Thoracic aorta (tissue), 2 donors: Measurements from ENCODE around the gene PTPN22. TPM values are rescaled to one million over a fixed set of nuclear protein-coding genes. Genes with fewer than 3 reads are reported as not detected.

Experiments
- ATAC-seq: fragments of 150-250 bp; one replicate; pipeline ENCODE4 v1.8.0; 2017; ENCODE audit warnings: low read depth; ENCODE audit not compliant: insufficient number of reproducible peaks, low FRiP score
- DNase-seq: peaks from one replicate; pipeline ENCODE4 v3.0.0-alpha.2; 2020; ENCODE audit warnings: low spot score
- H3K27ac ChIP-seq, 2 donors: fragments of 200-600 bp; sonication (generic); 1 replicate in 1 of 2; 2 replicates in 1 of 2; pipeline ENCODE4 v1.5.1; 2016; ENCODE audit warnings: mild to moderate bottlenecking in 2 of 2, moderate library complexity in 2 of 2
- H3K27me3 ChIP-seq: fragments of 200-600 bp; sonication (generic); replicated peaks from 2 replicates; pipeline ENCODE4 v1.6.0; 2016; ENCODE audit warnings: mild to moderate bottlenecking; ENCODE audit not compliant: insufficient read depth
- H3K36me3 ChIP-seq: fragments of 200-600 bp; sonication (generic); one replicate; pipeline ENCODE4 v1.5.1; 2016
- H3K4me1 ChIP-seq, 2 donors: fragments of 200-600 bp; sonication (generic); 1 replicate in 1 of 2; 2 replicates in 1 of 2; pipeline versions ENCODE4 v1.5.1 to v1.6.0; 2016; ENCODE audit warnings: low read depth in 2 of 2, mild to moderate bottlenecking in 1 of 2; ENCODE audit not compliant: control insufficient read depth in 1 of 2
- H3K4me3 ChIP-seq: fragments of 200-600 bp; sonication (generic); 2 replicates; pipeline ENCODE4 v1.5.1; 2016; ENCODE audit warnings: mild to moderate bottlenecking
- H3K9me3 ChIP-seq: fragments of 200-600 bp; sonication (generic); 2 replicates; pipeline ENCODE4 v1.5.1; 2016
- total RNA-seq, 2 donors: library from RNA; depleted of rRNA; stranded (reverse); fragments of >200 nt; gene quantifications; one replicate each; pipeline versions ENCODE4 v1.1.0 to v1.2.3, GENCODE V29; 2016
- TF ChIP-seq, protein P1 (sequence below): fragments of 200-600 bp; sonication (generic); IDR thresholded peaks from one replicate; pipeline ENCODE4 v1.5.1; 2019; ENCODE audit warnings: antibody characterized with exemption

The PTPN22 gene
- total RNA-seq, 2 donors from 2014 or later: 6.6 to 8.1 TPM

DNA sequence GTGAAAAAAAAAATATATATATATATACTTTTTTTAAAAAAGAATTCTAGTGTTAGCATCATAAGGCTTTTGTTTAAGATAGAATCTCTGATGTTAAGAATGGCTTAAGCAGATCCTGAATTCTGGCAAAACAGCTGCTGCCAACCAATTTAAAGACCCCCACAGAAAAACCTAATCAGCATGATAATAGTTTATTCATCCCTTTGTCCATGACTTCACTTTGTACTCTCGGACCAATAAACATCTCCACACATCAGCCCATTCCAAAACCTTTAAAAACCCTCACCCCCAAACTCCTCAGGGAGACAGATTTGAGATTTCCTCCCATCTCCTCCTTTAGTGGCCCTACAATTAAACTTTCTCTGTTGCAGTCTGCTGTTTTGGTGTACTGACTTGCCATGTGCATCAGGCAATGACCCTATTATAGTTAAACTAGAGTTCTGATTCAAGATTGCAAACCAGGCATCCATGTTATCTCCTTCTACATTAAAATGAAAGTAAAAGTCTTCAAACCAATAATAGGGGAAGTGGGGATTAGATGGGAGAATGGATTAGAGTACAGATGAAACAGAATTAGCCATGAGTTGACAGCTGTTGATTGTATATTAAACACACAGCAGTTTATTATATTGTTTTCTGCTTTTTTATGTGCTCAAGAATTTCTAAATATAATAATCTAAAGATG, 102.5 kb downstream of the PTPN22 start:
- peaks cover 7% of the 10 kb centered on the region for H3K36me3 ChIP-seq
- H3K4me3 ChIP-seq: no peak overlapping the region
- H3K9me3 ChIP-seq: no peaks in the 10 kb centered on the region
- H3K4me1 ChIP-seq: peaks cover 0 to 9% of the 10 kb centered on the region in 2 donors
- DNase-seq (no peak), ATAC-seq (no peak)
- TF ChIP-seq, protein P1, sequence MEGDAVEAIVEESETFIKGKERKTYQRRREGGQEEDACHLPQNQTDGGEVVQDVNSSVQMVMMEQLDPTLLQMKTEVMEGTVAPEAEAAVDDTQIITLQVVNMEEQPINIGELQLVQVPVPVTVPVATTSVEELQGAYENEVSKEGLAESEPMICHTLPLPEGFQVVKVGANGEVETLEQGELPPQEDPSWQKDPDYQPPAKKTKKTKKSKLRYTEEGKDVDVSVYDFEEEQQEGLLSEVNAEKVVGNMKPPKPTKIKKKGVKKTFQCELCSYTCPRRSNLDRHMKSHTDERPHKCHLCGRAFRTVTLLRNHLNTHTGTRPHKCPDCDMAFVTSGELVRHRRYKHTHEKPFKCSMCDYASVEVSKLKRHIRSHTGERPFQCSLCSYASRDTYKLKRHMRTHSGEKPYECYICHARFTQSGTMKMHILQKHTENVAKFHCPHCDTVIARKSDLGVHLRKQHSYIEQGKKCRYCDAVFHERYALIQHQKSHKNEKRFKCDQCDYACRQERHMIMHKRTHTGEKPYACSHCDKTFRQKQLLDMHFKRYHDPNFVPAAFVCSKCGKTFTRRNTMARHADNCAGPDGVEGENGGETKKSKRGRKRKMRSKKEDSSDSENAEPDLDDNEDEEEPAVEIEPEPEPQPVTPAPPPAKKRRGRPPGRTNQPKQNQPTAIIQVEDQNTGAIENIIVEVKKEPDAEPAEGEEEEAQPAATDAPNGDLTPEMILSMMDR: no peak
- H3K27me3 ChIP-seq: no peaks in the 10 kb centered on the region
- H3K27ac ChIP-seq: no peak overlapping the region

DNA sequence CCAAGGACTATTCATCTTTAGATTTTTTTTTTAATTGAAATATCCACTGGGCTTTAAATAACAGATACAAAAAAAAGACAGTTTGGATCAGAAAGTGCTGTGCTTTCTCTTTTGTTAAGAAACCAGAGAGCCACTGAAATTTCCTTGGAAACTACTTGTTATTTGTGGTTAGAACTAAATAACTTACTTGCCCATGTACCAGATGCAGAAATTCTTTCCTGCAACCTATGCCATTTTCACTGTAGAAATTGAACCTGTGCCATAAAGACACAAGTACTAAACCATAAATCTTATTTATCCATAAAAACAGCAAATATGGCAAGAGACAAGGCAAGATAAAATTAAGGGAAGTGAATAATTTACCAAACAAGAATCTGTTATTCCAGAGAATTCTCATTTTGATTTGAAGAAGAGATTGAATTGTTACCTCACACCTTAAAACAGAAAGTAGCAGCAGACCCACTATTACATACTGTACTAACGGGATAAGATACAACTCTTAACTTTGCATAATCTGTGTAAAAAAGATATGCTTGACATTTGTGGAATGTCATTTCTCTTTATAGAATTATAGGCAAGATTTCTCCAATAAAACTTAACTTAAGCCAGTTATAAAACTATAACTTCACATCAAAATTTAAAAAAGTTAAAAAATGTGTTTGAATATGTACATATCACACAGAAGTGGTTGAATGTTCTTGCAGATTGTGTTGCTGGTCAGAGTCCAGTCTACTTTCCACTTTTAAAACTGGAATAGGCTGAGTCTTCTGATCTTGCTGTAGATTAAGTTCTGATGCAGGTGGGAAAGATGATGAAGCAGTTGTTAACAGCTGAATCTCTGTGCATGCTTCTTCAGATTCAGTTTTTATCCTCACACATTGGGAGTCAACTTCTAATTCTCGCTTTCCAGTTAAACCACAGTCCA, 105.9 kb downstream of the PTPN22 start:
- TF ChIP-seq, protein P1: no peak
- H3K36me3 ChIP-seq: peaks cover 3% of the 10 kb centered on the region
- DNase-seq (no peak), ATAC-seq (no peak)
- H3K27ac ChIP-seq: no peak overlapping the region
- H3K9me3 ChIP-seq: no peaks in the 10 kb centered on the region
- H3K4me1 ChIP-seq: peaks cover 0 to 8% of the 10 kb centered on the region in 2 donors
- no peaks in the 10 kb centered on the region for H3K27me3 ChIP-seq
- H3K4me3 ChIP-seq: no peak overlapping the region

Other genes starting within 250 kb of the PTPN22 start
- gene PHTF1, start 112.2 kb downstream of the PTPN22 start, total RNA-seq: 10 to 100 TPM; 21.2 to 21.3 TPM
- gene RSBN1, start 59.2 kb downstream of the PTPN22 start, total RNA-seq: 10 to 100 TPM; 16.1 to 23.5 TPM
- 1 to 10 TPM in 1 of 2 donors, under 1 TPM in 1; 0.14 to 1.7 TPM for gene BCL2L15, start 15.9 kb upstream of the PTPN22 start, total RNA-seq
- gene AP4B1, start 33.1 kb upstream of the PTPN22 start, total RNA-seq: 10 to 100 TPM in 1 of 2 donors, 1 to 10 TPM in 1; 7.0 to 47.2 TPM
- 1 to 10 TPM; 3.2 to 4.4 TPM for gene DCLRE1B, start 33.6 kb upstream of the PTPN22 start, total RNA-seq
- gene HIPK1, start 57.6 kb upstream of the PTPN22 start, total RNA-seq: 10 to 100 TPM; 47.4 to 59.1 TPM
- gene OLFML3, start 107.8 kb upstream of the PTPN22 start, total RNA-seq: 10 to 100 TPM; 56.0 to 63.9 TPM